HepG2 (cell line): ENCODE results near the gene GJA10. TPM values are rescaled to one million over a fixed set of nuclear protein-coding genes. Genes with fewer than 3 reads are reported as not detected.

Source experiments
- CEBPG ChIP-seq: IDR thresholded peaks from 2 replicates; pipeline ENCODE4 v1.6.1; 2016
- CEBPZ ChIP-seq: IDR thresholded peaks from 2 replicates; pipeline ENCODE4 v1.6.1; 2012; ENCODE audit warnings: low read length, improper control_type of control experiment
- HNF1A ChIP-seq, 2 experiments: sonication (generic) in 1 of 2; formaldehyde crosslinking in 1 of 2; IDR thresholded peaks; 2 replicates each; pipeline versions ENCODE4 v1.4.0 to v1.6.1; 2016 to 2020; ENCODE audit warnings: borderline replicate concordance in 1 of 2, low read depth in 1 of 2, mild to moderate bottlenecking in 1 of 2, missing genetic modification reagents in 1 of 2
- HNRNPK ChIP-seq: fragments of 200-400 bp; formaldehyde crosslinking; IDR thresholded peaks from 2 replicates; pipeline ENCODE4 v1.6.1; 2018; ENCODE audit warnings: low read length, low read depth, moderate library complexity, mild to moderate bottlenecking; ENCODE audit not compliant: poor library complexity, severe bottlenecking
- JUND ChIP-seq: sonication (generic); formaldehyde crosslinking; IDR thresholded peaks from 2 replicates; pipeline ENCODE4 v1.8.0; 2022; ENCODE audit warnings: mild to moderate bottlenecking, missing genetic modification reagents
- TEAD3 ChIP-seq: optimal IDR thresholded peaks from 2 replicates; pipeline ENCODE3; 2016; ENCODE audit warnings: borderline replicate concordance
- THYN1 ChIP-seq: sonication (generic); formaldehyde crosslinking; IDR thresholded peaks from 2 replicates; pipeline ENCODE4 v1.8.1; 2023; ENCODE audit warnings: low read depth, mild to moderate bottlenecking, moderate library complexity, missing genetic modification reagents, borderline replicate concordance
- XRCC5 ChIP-seq: fragments of 200-400 bp; formaldehyde crosslinking; optimal IDR thresholded peaks from 2 replicates; pipeline ENCODE3; 2017; ENCODE audit warnings: mild to moderate bottlenecking, low read length
- ZBTB20 ChIP-seq: sonication (generic); formaldehyde crosslinking; IDR thresholded peaks from 2 replicates; pipeline ENCODE4 v1.8.1; 2023; ENCODE audit warnings: missing genetic modification reagents, low read depth, mild to moderate bottlenecking, borderline replicate concordance
- ZBTB26 ChIP-seq: IDR thresholded peaks from 2 replicates; pipeline ENCODE4 v1.6.1; 2016; ENCODE audit warnings: missing compliant biosample characterization, missing genetic modification reagents, borderline replicate concordance
- ZMYM3 ChIP-seq: sonication (generic); formaldehyde crosslinking; IDR thresholded peaks from 2 replicates; pipeline ENCODE4 v1.5.1; 2020; ENCODE audit warnings: mild to moderate bottlenecking, missing genetic modification reagents
- ZNF253 ChIP-seq: sonication (generic); formaldehyde crosslinking; IDR thresholded peaks from 2 replicates; pipeline ENCODE4 v1.8.0; 2022; ENCODE audit warnings: mild to moderate bottlenecking, missing genetic modification reagents, borderline replicate concordance
- ZNF274 ChIP-seq: sonication (generic); formaldehyde crosslinking; IDR thresholded peaks from 2 replicates; pipeline ENCODE4 v1.5.1; 2020; ENCODE audit warnings: mild to moderate bottlenecking, missing genetic modification reagents
- ZNF34 ChIP-seq: sonication (generic); formaldehyde crosslinking; IDR thresholded peaks from 2 replicates; pipeline ENCODE4 v1.4.0; 2020; ENCODE audit warnings: mild to moderate bottlenecking, missing genetic modification reagents, borderline replicate concordance
- ZNF558 ChIP-seq: sonication (generic); formaldehyde crosslinking; IDR thresholded peaks from 2 replicates; pipeline ENCODE4 v1.9.0; 2022; ENCODE audit warnings: mild to moderate bottlenecking, missing genetic modification reagents, borderline replicate concordance
- ZNF572 ChIP-seq: sonication (generic); formaldehyde crosslinking; IDR thresholded peaks from 2 replicates; pipeline ENCODE4 v1.5.1; 2020; ENCODE audit warnings: mild to moderate bottlenecking, missing genetic modification reagents
- ZNF670 ChIP-seq: sonication (generic); formaldehyde crosslinking; IDR thresholded peaks from 2 replicates; pipeline ENCODE4 v1.8.0; 2022; ENCODE audit warnings: mild to moderate bottlenecking, missing genetic modification reagents, borderline replicate concordance
- ZNF766 ChIP-seq: sonication (generic); formaldehyde crosslinking; IDR thresholded peaks from 2 replicates; pipeline ENCODE4 v1.5.0; 2020; ENCODE audit warnings: missing genetic modification reagents, borderline replicate concordance
- polyA plus RNA-seq, 8 experiments: library from polyadenylated mRNA; depleted of rRNA in 3 of 8; stranded (reverse) in 7 of 8; unstranded in 1 of 8; fragments of >200 nt; fragmentation: Illumina TruSeq in 4 of 8; extraction: Trizol in 4 of 8; gene quantifications; 2 replicates each; pipeline versions ENCODE4 v1.2.1 to v1.2.3, GENCODE V29; 2011 to 2016; ENCODE audit warnings: low read depth in 4 of 8, missing spikeins in 1 of 8, mixed read lengths in 1 of 8; ENCODE audit not compliant: insufficient read depth in 1 of 8
- total RNA-seq, 5 experiments: library from RNA; depleted of rRNA; stranded (reverse); fragments of >200 nt; fragmentation: Illumina TruSeq; extraction: Trizol; gene quantifications; 2 replicates each; pipeline ENCODE4 v1.2.3, GENCODE V29; 2016; ENCODE audit warnings: low read depth in 1 of 5

Gene GJA10
- total and polyA plus RNA-seq, 2 of the 13 experiments (the other 11 are each of a cell fraction or from before 2014, with no cell fraction given), result not detected

GRCh38 chr6:89941031-89941762 is 46.9 kb downstream of the GJA10 start (continued):
- TF ChIP-seq ZNF253 (CRISPR knock-in tag), result no peak
- no peak for TF ChIP-seq HNF1A (IDR thresholded peaks at IDR 0.05; ENCODE audit: low read depth)
- peak; percentile 41; the same call in 1 of the 2 replicates for TF ChIP-seq HNF1A (CRISPR knock-in tag; IDR thresholded peaks at IDR 0.05; ENCODE audit: borderline replicate concordance)
- TF ChIP-seq XRCC5, result peak; percentile 30
- TF ChIP-seq CEBPG (CRISPR knock-in tag), result no peak
- TF ChIP-seq ZNF34 (CRISPR knock-in tag), result no peak
- peak; percentile 40 for TF ChIP-seq TEAD3 (CRISPR knock-in tag)
- no peak for TF ChIP-seq ZNF766 (CRISPR knock-in tag)
- no peak for TF ChIP-seq ZNF670 (CRISPR knock-in tag)
- TF ChIP-seq ZNF558, result no peak
- no peak for TF ChIP-seq ZBTB20 (CRISPR knock-in tag)
- no peak for TF ChIP-seq CEBPZ
- TF ChIP-seq ZBTB26 (CRISPR knock-in tag), result no peak
- no peak for TF ChIP-seq THYN1 (CRISPR knock-in tag)
- no peak for TF ChIP-seq ZMYM3 (CRISPR knock-in tag)
- TF ChIP-seq ZNF274, result no peak
- no peak for TF ChIP-seq JUND
- no peak for TF ChIP-seq ZNF572 (CRISPR knock-in tag)
- no peak for TF ChIP-seq HNRNPK
